ENCODE measurements around the gene DOCK1.

Gene DOCK1

GRCh38 chr10:127079392-127079791 lies 174.2 kb downstream of the DOCK1 start:
- Histone ChIP-seq H3K9me3 (ENCODE audit: insufficient read depth, low read depth, low read length) (0 out of 2 replicates have a peak, but pooled peaks cover 11% of the 10 kb centered on the region), H3K36me3 (ENCODE audit: insufficient read depth, low read length) (no peaks in the 10 kb centered on the region), H3K9me2 (replicated peaks; ENCODE audit: low read depth, low read length) (no peaks in the 10 kb centered on the region), H3K4me2 (ENCODE audit: low read depth, low read length, poor library complexity, severe bottlenecking) (no peak overlapping the region), H3K4me1 (ENCODE audit: insufficient read depth, low read length, poor library complexity, severe bottlenecking) (no peaks in the 10 kb centered on the region), H3K27me3 (ENCODE audit: insufficient read depth, low read length, poor library complexity, severe bottlenecking) (no peaks in the 10 kb centered on the region), H4K20me1 (ENCODE audit: insufficient read depth, low read length, poor library complexity, severe bottlenecking) (no peaks in the 10 kb centered on the region), H3K4me3 (ENCODE audit: low read length, poor library complexity, severe bottlenecking) (no peak overlapping the region), H2AFZ (ENCODE audit: low read length) (no peak overlapping the region), H3F3A (ENCODE audit: low read depth) (no peaks in the 10 kb centered on the region), H3K79me2 (ENCODE audit: insufficient read depth, low read length) (no peaks in the 10 kb centered on the region), H3K9ac (ENCODE audit: low read depth, low read length, poor library complexity, severe bottlenecking) (no peak overlapping the region)
- TF ChIP-seq EZH2phosphoT487 (IDR thresholded peaks at IDR 0.05; ENCODE audit: borderline replicate concordance), result no peak
- no peak for TF ChIP-seq CTCF (conservative IDR thresholded peaks at IDR 0.05; ENCODE audit: low read length)

- H3K36me3 ChIP-seq (ENCODE audit: insufficient read depth, low read length), result no peaks in the 10 kb centered on the region
- no peaks in the 10 kb centered on the region for H3F3A ChIP-seq (ENCODE audit: low read depth)
- TF ChIP-seq CTCF (conservative IDR thresholded peaks at IDR 0.05; ENCODE audit: low read length) (no peak), EZH2phosphoT487 (IDR thresholded peaks at IDR 0.05; ENCODE audit: borderline replicate concordance) (no peak)
Measured at GRCh38 chr10:127080317-127080716, 175.1 kb downstream of the DOCK1 start.

GRCh38 chr10:127081851-127082345 lies 176.7 kb downstream of the DOCK1 start:
- H3F3A ChIP-seq (ENCODE audit: low read depth), result no peaks in the 10 kb centered on the region
- 0 out of 2 replicates have a peak, but pooled peaks cover 6% of the 10 kb centered on the region for H3K9me3 ChIP-seq (ENCODE audit: insufficient read depth, low read depth, low read length)
- no peaks in the 10 kb centered on the region for H3K27me3 ChIP-seq (ENCODE audit: insufficient read depth, low read length, poor library complexity, severe bottlenecking)
- H3K4me2 ChIP-seq (ENCODE audit: low read depth, low read length, poor library complexity, severe bottlenecking), result no peak overlapping the region
- H3K9ac ChIP-seq (ENCODE audit: low read depth, low read length, poor library complexity, severe bottlenecking), result no peak overlapping the region
- H4K20me1 ChIP-seq (ENCODE audit: insufficient read depth, low read length, poor library complexity, severe bottlenecking), result no peaks in the 10 kb centered on the region
- H2AFZ ChIP-seq (ENCODE audit: low read length), result no peak overlapping the region
- TF ChIP-seq EZH2phosphoT487 (IDR thresholded peaks at IDR 0.05; ENCODE audit: borderline replicate concordance), result no peak
- no peaks in the 10 kb centered on the region for H3K79me2 ChIP-seq (ENCODE audit: insufficient read depth, low read length)
- no peaks in the 10 kb centered on the region for H3K9me2 ChIP-seq (replicated peaks; ENCODE audit: low read depth, low read length)
- H3K4me1 ChIP-seq (ENCODE audit: insufficient read depth, low read length, poor library complexity, severe bottlenecking), result no peaks in the 10 kb centered on the region
- no peak overlapping the region for H3K4me3 ChIP-seq (ENCODE audit: low read length, poor library complexity, severe bottlenecking)
- H3K36me3 ChIP-seq (ENCODE audit: insufficient read depth, low read length), result no peaks in the 10 kb centered on the region

More at GRCh38 chr10:127080317-127080716, 175.1 kb downstream of the DOCK1 start:
- Histone ChIP-seq H3K4me1 (ENCODE audit: insufficient read depth, low read length, poor library complexity, severe bottlenecking) (no peaks in the 10 kb centered on the region), H3K79me2 (ENCODE audit: insufficient read depth, low read length) (no peaks in the 10 kb centered on the region), H3K4me2 (ENCODE audit: low read depth, low read length, poor library complexity, severe bottlenecking) (no peak overlapping the region), H2AFZ (ENCODE audit: low read length) (no peak overlapping the region), H3K27me3 (ENCODE audit: insufficient read depth, low read length, poor library complexity, severe bottlenecking) (no peaks in the 10 kb centered on the region), H3K9me2 (replicated peaks; ENCODE audit: low read depth, low read length) (no peaks in the 10 kb centered on the region), H3K9ac (ENCODE audit: low read depth, low read length, poor library complexity, severe bottlenecking) (no peak overlapping the region), H4K20me1 (ENCODE audit: insufficient read depth, low read length, poor library complexity, severe bottlenecking) (no peaks in the 10 kb centered on the region), H3K4me3 (ENCODE audit: low read length, poor library complexity, severe bottlenecking) (no peak overlapping the region), H3K9me3 (ENCODE audit: insufficient read depth, low read depth, low read length) (0 out of 2 replicates have a peak, but pooled peaks cover 11% of the 10 kb centered on the region)

- Histone ChIP-seq H3K4me1 (ENCODE audit: insufficient read depth, low read length, poor library complexity, severe bottlenecking) (no peaks in the 10 kb centered on the region), H3K27me3 (ENCODE audit: insufficient read depth, low read length, poor library complexity, severe bottlenecking) (no peaks in the 10 kb centered on the region), H3K9ac (ENCODE audit: low read depth, low read length, poor library complexity, severe bottlenecking) (no peak overlapping the region), H3K4me3 (ENCODE audit: low read length, poor library complexity, severe bottlenecking) (no peak overlapping the region), H3K4me2 (ENCODE audit: low read depth, low read length, poor library complexity, severe bottlenecking) (no peak overlapping the region), H2AFZ (ENCODE audit: low read length) (no peak overlapping the region), H3K9me2 (replicated peaks; ENCODE audit: low read depth, low read length) (no peaks in the 10 kb centered on the region), H3F3A (ENCODE audit: low read depth) (no peaks in the 10 kb centered on the region), H3K36me3 (ENCODE audit: insufficient read depth, low read length) (no peaks in the 10 kb centered on the region), H3K79me2 (ENCODE audit: insufficient read depth, low read length) (no peaks in the 10 kb centered on the region), H4K20me1 (ENCODE audit: insufficient read depth, low read length, poor library complexity, severe bottlenecking) (no peaks in the 10 kb centered on the region), H3K9me3 (ENCODE audit: insufficient read depth, low read depth, low read length) (0 out of 2 replicates have a peak, but pooled peaks cover 6% of the 10 kb centered on the region)
- no peak for TF ChIP-seq EZH2phosphoT487 (IDR thresholded peaks at IDR 0.05; ENCODE audit: borderline replicate concordance)
- TF ChIP-seq CTCF (conservative IDR thresholded peaks at IDR 0.05; ENCODE audit: low read length), result no peak
Measured at GRCh38 chr10:127082651-127083050, 177.4 kb downstream of the DOCK1 start.
